H1 (cell line): ENCODE results near the gene TIE1. TPM values are rescaled to one million over a fixed set of nuclear protein-coding genes. Genes with fewer than 3 reads are reported as not detected.

Experiments
- CTCF ChIA-PET: fragments of 300-600 bp; sonication (Branson Sonifier 250); formaldehyde crosslinking; loops from one replicate; lab custom pipeline; 2021; ENCODE audit not compliant: partially characterized antibody; lab: Charles Lee
- POLR2A ChIA-PET: fragments of 300-600 bp; sonication (Branson Sonifier 250); formaldehyde crosslinking; loops from one replicate; lab custom pipeline; 2021; ENCODE audit warnings: inconsistent platforms; ENCODE audit not compliant: partially characterized antibody; lab: Charles Lee
- DNase-seq, 2 experiments: peaks; one replicate each; pipeline versions ENCODE4 v3.0.0 to v3.0.0-alpha.2; 2010 to 2022; ENCODE audit warnings: low spot score in 2 of 2, low read depth in 1 of 2, mixed read lengths in 1 of 2
- FAIRE-seq: peaks from 2 replicates; lab custom pipeline; 2011; peaks lifted over from hg19 to GRCh38; lab: Jason Lieb, UNC
- H2AFZ ChIP-seq: 2 replicates; pipeline ENCODE4 v1.8.1; 2012; ENCODE audit warnings: low read length, inconsistent platforms
- H2AK5ac ChIP-seq: 2 replicates; pipeline ENCODE4 v1.6.1; 2013; ENCODE audit warnings: low read depth, low read length
- H2BK120ac ChIP-seq: replicated peaks from 2 replicates; pipeline ENCODE3; 2013; ENCODE audit warnings: low read depth, low read length, inconsistent platforms
- H2BK12ac ChIP-seq: 2 replicates; pipeline ENCODE4 v1.6.1; 2013; ENCODE audit warnings: low read depth, low read length
- H2BK15ac ChIP-seq: 2 replicates; pipeline ENCODE4 v1.6.1; 2013; ENCODE audit warnings: low read length
- H2BK20ac ChIP-seq: 2 replicates; pipeline ENCODE4 v1.6.1; 2013; ENCODE audit warnings: low read length
- H2BK5ac ChIP-seq: 2 replicates; pipeline ENCODE4 v1.6.1; 2013; ENCODE audit warnings: low read depth, low read length
- H3K14ac ChIP-seq: 2 replicates; pipeline ENCODE4 v1.6.1; 2013; ENCODE audit warnings: inconsistent platforms; ENCODE audit not compliant: insufficient read length
- H3K18ac ChIP-seq: 2 replicates; pipeline ENCODE4 v1.6.1; 2013; ENCODE audit warnings: low read length; ENCODE audit errors: extremely low read depth
- H3K23ac ChIP-seq: 2 replicates; pipeline ENCODE4 v1.6.1; 2013; ENCODE audit warnings: inconsistent platforms; ENCODE audit not compliant: insufficient read length
- H3K23me2 ChIP-seq: 2 replicates; pipeline ENCODE4 v1.6.1; 2013; ENCODE audit warnings: low read depth, low read length
- H3K27ac ChIP-seq: 2 replicates; pipeline ENCODE4 v1.6.1; 2011; ENCODE audit warnings: low read depth, low read length, inconsistent platforms
- H3K27me3 ChIP-seq, 4 experiments: replicated peaks in 1 of 4; 1 replicate in 1 of 4; 2 replicates in 3 of 4; pipeline versions ENCODE4 v1.6.1 to v1.8.1; 2011 to 2013; ENCODE audit warnings: low read length in 3 of 4, mild to moderate bottlenecking in 3 of 4, inconsistent platforms in 2 of 4, mixed read lengths in 2 of 4, moderate library complexity in 1 of 4; ENCODE audit not compliant: control insufficient read depth in 3 of 4, insufficient read depth in 3 of 4; ENCODE audit errors: extremely low read depth in 1 of 4
- H3K36me3 ChIP-seq, 4 experiments: 2 replicates each; pipeline versions ENCODE4 v1.6.1 to v1.8.1; 2011 to 2013; ENCODE audit warnings: mild to moderate bottlenecking in 4 of 4, low read length in 3 of 4, moderate library complexity in 2 of 4, control low read depth in 1 of 4, inconsistent platforms in 1 of 4; ENCODE audit not compliant: insufficient read depth in 4 of 4, control insufficient read depth in 2 of 4
- H3K4ac ChIP-seq: replicated peaks from 2 replicates; pipeline ENCODE3; 2013; ENCODE audit warnings: low read length, low read depth, mixed read lengths, inconsistent platforms; ENCODE audit not compliant: insufficient read length
- H3K4me1 ChIP-seq, 4 experiments: replicated peaks in 1 of 4; 1 replicate in 1 of 4; 2 replicates in 3 of 4; pipeline versions ENCODE4 v1.6.1 to v1.8.1; 2011 to 2013; ENCODE audit warnings: low read length in 3 of 4, inconsistent platforms in 2 of 4, mixed read lengths in 1 of 4; ENCODE audit not compliant: insufficient read depth in 4 of 4, control insufficient read depth in 3 of 4
- H3K4me2 ChIP-seq, 2 experiments: 2 replicates each; pipeline versions ENCODE4 v1.6.1 to v1.8.1; 2011 to 2013; ENCODE audit warnings: low read depth in 2 of 2, low read length in 2 of 2, control low read depth in 1 of 2, inconsistent platforms in 1 of 2, mild to moderate bottlenecking in 1 of 2; ENCODE audit not compliant: insufficient read depth in 1 of 2
- H3K4me3 ChIP-seq, 4 experiments: fragments of 200-600, 300-600 bp in 1 of 4; sonication (generic), shearing (Covaris generic), sonication (Bioruptor Twin) in 1 of 4; 2 replicates each; pipeline versions ENCODE4 v1.5.1 to v1.8.1; 2011 to 2016; ENCODE audit warnings: low read length in 4 of 4, low read depth in 3 of 4, control low read depth in 2 of 4, inconsistent platforms in 2 of 4, mild to moderate bottlenecking in 2 of 4, mixed read lengths in 1 of 4, moderate library complexity in 1 of 4; ENCODE audit not compliant: insufficient read depth in 2 of 4; ENCODE audit errors: extremely low read depth in 1 of 4
- H3K56ac ChIP-seq: replicated peaks from 2 replicates; pipeline ENCODE3; 2013; ENCODE audit warnings: low read depth, mild to moderate bottlenecking, mixed read lengths, low read length, inconsistent platforms; ENCODE audit not compliant: insufficient read length
- H3K79me1 ChIP-seq: 2 replicates; pipeline ENCODE4 v1.6.1; 2013; ENCODE audit warnings: low read depth, low read length, control low read depth
- H3K79me2 ChIP-seq, 2 experiments: 2 replicates each; pipeline versions ENCODE4 v1.6.1 to v1.8.1; 2012 to 2013; ENCODE audit warnings: low read length in 2 of 2, mild to moderate bottlenecking in 2 of 2, inconsistent platforms in 1 of 2; ENCODE audit not compliant: insufficient read depth in 2 of 2, control insufficient read depth in 1 of 2
- H3K9ac ChIP-seq, 4 experiments: replicated peaks in 1 of 4; 1 replicate in 1 of 4; 2 replicates in 3 of 4; pipeline versions ENCODE4 v1.6.1 to v1.8.1; 2011 to 2013; ENCODE audit warnings: low read depth in 3 of 4, low read length in 3 of 4, control low read depth in 2 of 4, mild to moderate bottlenecking in 2 of 4, moderate library complexity in 2 of 4, inconsistent platforms in 1 of 4; ENCODE audit errors: extremely low read depth in 1 of 4
- H3K9me3 ChIP-seq, 2 experiments: 2 replicates each; pipeline versions ENCODE4 v1.6.1 to v1.8.1; 2012 to 2013; ENCODE audit warnings: mild to moderate bottlenecking in 2 of 2, moderate library complexity in 2 of 2, control low read depth in 1 of 2, inconsistent platforms in 1 of 2, low read depth in 1 of 2, low read length in 1 of 2, mixed read lengths in 1 of 2; ENCODE audit not compliant: insufficient read depth in 2 of 2
- H4K20me1 ChIP-seq, 2 experiments: replicated peaks in 1 of 2; 2 replicates each; pipeline versions ENCODE3 to v1.8.1; 2011 to 2013; ENCODE audit warnings: inconsistent platforms in 2 of 2, low read length in 2 of 2, mild to moderate bottlenecking in 1 of 2; ENCODE audit not compliant: insufficient read depth in 2 of 2, control insufficient read depth in 1 of 2
- H4K5ac ChIP-seq: 2 replicates; pipeline ENCODE4 v1.6.1; 2013; ENCODE audit warnings: low read length, low read depth, mixed read lengths, inconsistent platforms; ENCODE audit not compliant: insufficient read length
- H4K8ac ChIP-seq: 2 replicates; pipeline ENCODE4 v1.8.0; 2013; ENCODE audit warnings: mild to moderate bottlenecking, moderate library complexity, low read length, inconsistent platforms; ENCODE audit not compliant: insufficient read depth; ENCODE audit errors: extremely low read depth
- H4K91ac ChIP-seq: replicated peaks from 2 replicates; pipeline ENCODE3; 2013; ENCODE audit warnings: low read length, mixed read lengths, inconsistent platforms; ENCODE audit not compliant: insufficient read length
- CBX5 ChIP-seq: fragments of 300-800, 300-1000 bp; sonication (generic); IDR thresholded peaks from 2 replicates; pipeline ENCODE4 v1.7.1; 2016; ENCODE audit warnings: antibody characterized with exemption, low read length, low read depth
- TCF12 ChIP-seq: IDR thresholded peaks from 2 replicates; pipeline ENCODE4 v1.6.1; 2011; ENCODE audit warnings: low read depth, mild to moderate bottlenecking, low read length
- TEAD4 ChIP-seq: IDR thresholded peaks from 2 replicates; pipeline ENCODE4 v1.6.1; 2012; ENCODE audit warnings: low read depth, low read length, inconsistent platforms, mixed read lengths
- WGBS, 2 experiments: shearing (Covaris generic) in 1 of 2; methylation state at CpG; one replicate each; pipeline versions ENCODE4 v1.1.6 to v1.1.7; 2013 to 2015; ENCODE audit warnings: low lambda C conversion rate in 2 of 2, mixed read lengths in 2 of 2, inconsistent platforms in 1 of 2, low coverage in 1 of 2, missing lambda C conversion rate in 1 of 2; ENCODE audit not compliant: insufficient replicate concordance in 2 of 2, insufficient coverage in 1 of 2, insufficient read length in 1 of 2; ENCODE audit errors: extremely low coverage in 1 of 2, missing lambda C conversion rate in 1 of 2; 5-methylcytosine and 5-hydroxymethylcytosine counted together
- polyA plus RNA-seq, 7 experiments: library from polyadenylated mRNA; depleted of rRNA in 3 of 7; stranded (reverse) in 5 of 7; unstranded in 2 of 7; fragments of >200 nt in 5 of 7; fragments of 200-250 nt in 2 of 7; gene quantifications; 1 replicate in 5 of 7; 2 replicates in 1 of 7; 4 replicates in 1 of 7; pipeline versions ENCODE4 v1.2.1 to v1.2.3, GENCODE V29; 2011 to 2013; ENCODE audit warnings: missing spikeins in 2 of 7, mixed read lengths in 2 of 7
- total RNA-seq: library from RNA; stranded (reverse); fragmentation: NEBNext Ultra II Directional; extraction: Animal tissue kit (Norgen Biotek cat#: 25700); gene quantifications from 2 replicates; pipeline ENCODE4 v1.2.1, GENCODE V29; 2021
- TF ChIP-seq, protein P1 (sequence below): IDR thresholded peaks from 2 replicates; pipeline ENCODE4 v1.6.1; 2012; ENCODE audit warnings: inconsistent platforms

The TIE1 gene
- total and polyA plus RNA-seq, 2 of the 8 experiments (the other 6 are each of a cell fraction or from before 2014, with no cell fraction given): 0.74 to 2.2 TPM

DNA sequence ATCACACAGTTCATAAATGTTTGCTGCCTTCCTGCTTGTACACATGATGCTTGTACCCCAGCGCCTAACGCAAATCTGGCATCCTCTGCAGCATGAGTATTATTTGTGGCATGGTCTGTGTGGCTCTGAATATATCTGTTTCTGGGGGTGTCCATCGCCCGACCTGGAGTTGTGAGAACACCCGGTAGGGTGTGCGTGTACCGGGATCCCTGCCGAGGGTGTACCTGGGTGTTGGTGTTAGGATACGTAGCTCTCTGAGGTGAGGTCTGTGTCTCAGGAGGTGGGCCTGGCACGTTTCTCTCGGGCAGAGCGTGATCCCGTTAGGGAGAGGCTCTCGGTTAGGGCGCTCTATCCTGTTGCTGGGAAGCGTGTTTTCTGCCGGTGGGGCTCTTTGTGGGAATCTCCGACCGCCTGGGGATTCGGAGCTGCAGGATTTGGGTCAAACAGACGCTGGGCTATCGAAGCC lies 47.6 kb downstream of the TIE1 start:
- Histone ChIP-seq H2BK20ac (no peak overlapping the region), H2BK12ac (0 out of 2 replicates have a peak overlapping the region, but pooled peaks have one; percentile 29), H3K36me3 (no peaks in the 10 kb centered on the region), H3K4ac (peak overlapping the region; percentile 4), H4K20me1 (no peaks in the 10 kb centered on the region), H2BK5ac (peak overlapping the region; percentile 81; the same call in 1 of the 2 replicates), H3K4me2 (peak overlapping the region; percentile 83 to 94), H2BK120ac (no peak overlapping the region), H3K14ac (no peak overlapping the region), H2AK5ac (no peak overlapping the region), H4K8ac (peak overlapping the region; percentile 97), H3K56ac (peak overlapping the region; percentile 62), H3K4me3 (peak overlapping the region; percentile 57 to 72 (median 69)), H3K79me1 (no peaks in the 10 kb centered on the region), H2BK15ac (no peak overlapping the region), H3K79me2 (no peaks in the 10 kb centered on the region), H3K27me3 (peaks cover 0 to 5% (median 0%) of the 10 kb centered on the region in 4 experiments; a peak in 2 of 7 replicates), H3K27ac (peak overlapping the region; percentile 69; the same call in 1 of the 2 replicates), H4K91ac (no peak overlapping the region), H3K18ac (peak overlapping the region; percentile 89), H3K23ac (no peak overlapping the region), H3K23me2 (peaks cover 7% of the 10 kb centered on the region), H3K9me3 (no peaks in the 10 kb centered on the region), H3K9ac (peak overlapping the region; percentile 56 to 74 (median 68)), H2AFZ (peak overlapping the region; percentile 76), H4K5ac (peak overlapping the region; percentile 12), H3K4me1 (peaks cover 4 to 15% (median 9%) of the 10 kb centered on the region in 4 experiments; a peak in 6 of 7 replicates)
- ChIA-PET CTCF (interaction anchor here (0.5 to 2.1 kb wide), 4 partner anchors 9 to 106 kb away, joined by 3 to 8 read pairs (median 4); no protein-coding TSS in a partner anchor), POLR2A (interaction anchor here (0.8 to 4.0 kb wide), 7 partner anchors 10 to 100 kb away, joined by 3 to 37 read pairs (median 3); partner anchors contain the start of gene CDC20)
- FAIRE-seq (no peak), DNase-seq (no peak)
- TF ChIP-seq, protein P1, sequence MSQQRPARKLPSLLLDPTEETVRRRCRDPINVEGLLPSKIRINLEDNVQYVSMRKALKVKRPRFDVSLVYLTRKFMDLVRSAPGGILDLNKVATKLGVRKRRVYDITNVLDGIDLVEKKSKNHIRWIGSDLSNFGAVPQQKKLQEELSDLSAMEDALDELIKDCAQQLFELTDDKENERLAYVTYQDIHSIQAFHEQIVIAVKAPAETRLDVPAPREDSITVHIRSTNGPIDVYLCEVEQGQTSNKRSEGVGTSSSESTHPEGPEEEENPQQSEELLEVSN: 0 out of 2 replicates have a peak, but pooled peaks have one; percentile 82
- TF ChIP-seq CBX5 (no peak), TEAD4 (no peak), TCF12 (no peak)
- 23% methylated on average over 20 of the region's 22 CpGs; no CpG with 5 or more reads in 1 of the 2 experiments for WGBS, 2 experiments
